Mesenchymal stem cell (in vitro differentiated cells and primary cell): ENCODE data around the gene OR4F6.
"Not testable (repeated sequence)": the region's sequence is repeated elsewhere in the genome, so short reads cannot be mapped to it uniquely, and the experiment has no call there.

Source experiments
- DNase-seq: peaks from one replicate; pipeline ENCODE4 v3.0.0-alpha.2; 2013
- H2AFZ ChIP-seq: one replicate; pipeline ENCODE4 v1.6.1; 2013; ENCODE audit warnings: low read depth, mild to moderate bottlenecking, control low read depth, inconsistent platforms, low read length, moderate library complexity
- H2AK5ac ChIP-seq: 2 replicates; pipeline ENCODE4 v1.6.1; 2013; ENCODE audit warnings: low read length, moderate library complexity, mild to moderate bottlenecking, inconsistent platforms; ENCODE audit not compliant: severe bottlenecking
- H2BK120ac ChIP-seq: one replicate; pipeline ENCODE4 v1.6.1; 2013; ENCODE audit warnings: low read depth, mild to moderate bottlenecking, inconsistent platforms, low read length, moderate library complexity
- H2BK12ac ChIP-seq, 2 experiments: one replicate each; pipeline ENCODE4 v1.6.1; 2013; ENCODE audit warnings: inconsistent platforms in 2 of 2, low read length in 2 of 2, mild to moderate bottlenecking in 2 of 2, moderate library complexity in 2 of 2, control low read depth in 1 of 2
- H2BK15ac ChIP-seq: one replicate; pipeline ENCODE4 v1.6.1; 2013; ENCODE audit warnings: mild to moderate bottlenecking, low read depth, inconsistent platforms; ENCODE audit not compliant: poor library complexity, severe bottlenecking
- H2BK5ac ChIP-seq: 2 replicates; pipeline ENCODE4 v1.6.1; 2013; ENCODE audit warnings: low read depth, mild to moderate bottlenecking, low read length, control low read depth, inconsistent platforms; ENCODE audit not compliant: poor library complexity, severe bottlenecking
- H3K14ac ChIP-seq, 2 experiments: one replicate each; pipeline ENCODE4 v1.6.1; 2013; ENCODE audit warnings: inconsistent platforms in 2 of 2, low read length in 2 of 2, control low read depth in 1 of 2, mild to moderate bottlenecking in 1 of 2, moderate library complexity in 1 of 2
- H3K18ac ChIP-seq, 2 experiments: one replicate each; pipeline ENCODE4 v1.6.1; 2013; ENCODE audit warnings: inconsistent platforms in 2 of 2, low read length in 2 of 2, control low read depth in 1 of 2, low read depth in 1 of 2, mild to moderate bottlenecking in 1 of 2
- H3K23ac ChIP-seq, 2 experiments: one replicate each; pipeline ENCODE4 v1.6.1; 2013; ENCODE audit warnings: inconsistent platforms in 2 of 2, low read length in 2 of 2, mild to moderate bottlenecking in 2 of 2, moderate library complexity in 2 of 2, control low read depth in 1 of 2
- H3K27ac ChIP-seq: 2 replicates; pipeline ENCODE4 v1.5.1; 2013; ENCODE audit warnings: mild to moderate bottlenecking, moderate library complexity, low read length, control low read depth, inconsistent platforms; ENCODE audit not compliant: poor library complexity, severe bottlenecking
- H3K27me3 ChIP-seq, 2 experiments: 2 replicates each; pipeline versions ENCODE4 v1.6.1 to v1.7.0; 2013; ENCODE audit warnings: low read length in 2 of 2, mild to moderate bottlenecking in 2 of 2, moderate library complexity in 2 of 2, control low read depth in 1 of 2, inconsistent platforms in 1 of 2; ENCODE audit not compliant: control insufficient read depth in 1 of 2, insufficient read depth in 1 of 2
- H3K36me3 ChIP-seq, 2 experiments: 2 replicates each; pipeline versions ENCODE4 v1.6.1 to v1.7.0; 2013; ENCODE audit warnings: low read length in 2 of 2, control low read depth in 1 of 2, inconsistent platforms in 1 of 2, low read depth in 1 of 2, mild to moderate bottlenecking in 1 of 2; ENCODE audit not compliant: insufficient read depth in 2 of 2, control insufficient read depth in 1 of 2
- H3K4ac ChIP-seq, 2 experiments: one replicate each; pipeline ENCODE4 v1.6.1; 2013; ENCODE audit warnings: inconsistent platforms in 2 of 2, low read length in 2 of 2, mild to moderate bottlenecking in 2 of 2, moderate library complexity in 2 of 2, control low read depth in 1 of 2, low read depth in 1 of 2
- H3K4me1 ChIP-seq: 2 replicates; pipeline ENCODE4 v1.6.1; 2013; ENCODE audit warnings: low read depth, low read length, control low read depth; ENCODE audit not compliant: control insufficient read depth, insufficient read depth
- H3K4me2 ChIP-seq: 2 replicates; pipeline ENCODE4 v1.6.1; 2013; ENCODE audit warnings: low read length, mild to moderate bottlenecking, inconsistent platforms; ENCODE audit not compliant: poor library complexity, severe bottlenecking
- H3K4me3 ChIP-seq, 2 experiments: 2 replicates each; pipeline versions ENCODE4 v1.5.1 to v1.7.0; 2013; ENCODE audit warnings: low read length in 2 of 2, mild to moderate bottlenecking in 2 of 2, control low read depth in 1 of 2, low read depth in 1 of 2; ENCODE audit not compliant: insufficient read depth in 1 of 2
- H3K79me1 ChIP-seq: replicated peaks from 2 replicates; pipeline ENCODE4 v1.6.1; 2013; ENCODE audit warnings: mild to moderate bottlenecking, control low read depth, low read length, inconsistent platforms; ENCODE audit not compliant: poor library complexity, severe bottlenecking
- H3K9ac ChIP-seq: 2 replicates; pipeline ENCODE4 v1.7.0; 2013; ENCODE audit warnings: mild to moderate bottlenecking, low read length, moderate library complexity
- H3K9me3 ChIP-seq: 2 replicates; pipeline ENCODE4 v1.7.0; 2013; ENCODE audit warnings: mild to moderate bottlenecking, low read length; ENCODE audit not compliant: control insufficient read depth
- H4K8ac ChIP-seq: one replicate; pipeline ENCODE4 v1.6.1; 2013; ENCODE audit warnings: inconsistent platforms, mild to moderate bottlenecking, low read length, moderate library complexity
- H4K91ac ChIP-seq: one replicate; pipeline ENCODE4 v1.6.1; 2013; ENCODE audit warnings: mild to moderate bottlenecking, low read length, inconsistent platforms
- WGBS: methylation state at CpG from one replicate; pipeline ENCODE4 v1.1.7; 2013; ENCODE audit warnings: mixed read lengths; 5-methylcytosine and 5-hydroxymethylcytosine counted together

OR4F6 gene

DNA sequence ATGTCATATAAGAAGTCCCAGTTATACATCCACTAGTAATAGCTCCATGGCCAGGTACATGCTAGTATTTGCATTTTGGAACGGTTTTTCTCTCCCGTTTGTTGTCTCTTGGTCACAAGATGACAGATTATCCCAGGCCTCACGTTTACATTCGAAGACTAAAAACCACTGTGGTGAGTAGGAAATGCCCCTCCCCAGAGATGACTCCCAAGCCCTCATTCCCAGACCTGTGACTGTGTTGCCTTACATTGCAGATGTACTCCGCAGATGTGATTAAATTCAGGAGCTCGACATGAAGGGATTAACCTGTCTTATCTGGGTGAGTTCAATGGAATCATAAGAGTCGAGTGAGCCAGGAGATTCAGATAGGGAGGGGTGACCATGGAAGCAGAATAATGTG is 9.3 kb upstream of the OR4F6 start:
- not testable (repeated sequence) for H3K79me1 ChIP-seq, H3K4me1 ChIP-seq, H2AFZ ChIP-seq, H2BK12ac ChIP-seq, H3K14ac ChIP-seq, H2BK120ac ChIP-seq, H2AK5ac ChIP-seq, H3K9me3 ChIP-seq, DNase-seq, H3K27me3 ChIP-seq, H3K27ac ChIP-seq, H3K4me3 ChIP-seq, H3K4me2 ChIP-seq, H4K91ac ChIP-seq, H3K36me3 ChIP-seq, H2BK15ac ChIP-seq, H3K18ac ChIP-seq, H3K23ac ChIP-seq, H4K8ac ChIP-seq, H3K4ac ChIP-seq, H2BK5ac ChIP-seq, H3K9ac ChIP-seq
- WGBS: 55% methylated on average over 7 of the region's 7 CpGs

DNA sequence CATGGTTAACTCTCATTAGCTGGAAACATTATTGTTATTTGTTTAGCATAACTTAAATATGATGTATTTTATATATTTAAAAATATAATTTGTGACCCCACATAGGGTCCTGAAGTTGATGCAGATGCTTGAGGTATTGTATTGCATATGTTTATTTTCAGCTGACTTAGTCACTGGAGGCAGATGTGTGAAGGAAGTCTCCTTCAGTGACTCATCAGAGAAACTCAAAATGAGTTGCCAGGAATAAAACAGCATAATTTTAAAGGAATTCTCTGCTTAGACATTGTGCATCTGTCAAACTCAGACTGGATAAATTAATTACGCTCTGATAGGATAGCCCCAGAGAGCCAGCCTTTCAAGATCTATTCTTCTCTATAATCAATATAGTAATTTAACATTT is 7.9 kb upstream of the OR4F6 start:
- Histone ChIP-seq H3K18ac (no peak overlapping the region), H2BK15ac (no peak overlapping the region), H3K4me2 (no peak overlapping the region), H2BK12ac (no peak overlapping the region), H3K4me3 (no peak overlapping the region), H3K4me1 (no peaks in the 10 kb centered on the region), H3K9ac (no peak overlapping the region), H2BK120ac (no peak overlapping the region), H3K79me1 (no peaks in the 10 kb centered on the region), H3K9me3 (no peaks in the 10 kb centered on the region), H3K27ac (peak overlapping the region; percentile 43), H3K14ac (no peak overlapping the region), H3K36me3 (no peaks in the 10 kb centered on the region), H3K27me3 (no peaks in the 10 kb centered on the region), H2AK5ac (no peak overlapping the region), H2BK5ac (no peak overlapping the region), H4K8ac (no peak overlapping the region), H4K91ac (no peak overlapping the region), H3K4ac (no peak overlapping the region), H3K23ac (no peak overlapping the region), H2AFZ (no peak overlapping the region)
- peak; percentile 73 for DNase-seq
- WGBS: 50% methylated on average over 1 of the region's 1 CpG

DNA sequence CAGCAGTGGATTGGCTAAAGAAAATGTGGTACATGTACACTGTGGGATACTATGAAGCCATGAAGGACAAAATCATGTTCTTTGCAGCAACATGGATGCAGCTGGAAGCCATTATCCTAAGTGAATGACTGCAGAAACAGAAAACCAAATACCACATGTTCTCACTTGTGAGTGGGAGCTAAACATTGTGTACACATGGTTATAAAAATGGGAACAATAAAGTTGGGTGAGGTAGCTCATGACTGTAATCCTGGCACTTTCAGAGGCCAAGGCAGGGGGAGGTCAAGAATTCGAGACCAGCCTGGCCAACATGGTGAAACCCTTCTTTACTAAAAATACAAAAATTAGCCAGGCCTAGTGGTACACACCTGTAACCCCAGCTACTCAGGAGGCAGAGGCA is 3.6 kb upstream of the OR4F6 start:
- no peak overlapping the region for H3K23ac ChIP-seq
- H2BK12ac ChIP-seq: no peak overlapping the region
- no peak overlapping the region for H2BK120ac ChIP-seq
- DNase-seq: no peak
- no peak overlapping the region for H2BK5ac ChIP-seq
- H2AK5ac ChIP-seq: no peak overlapping the region
- H4K8ac ChIP-seq: no peak overlapping the region
- H3K27ac ChIP-seq: no peak overlapping the region
- H3K9ac ChIP-seq: no peak overlapping the region
- no peak overlapping the region for H3K4ac ChIP-seq
- no peaks in the 10 kb centered on the region for H3K4me1 ChIP-seq
- no peak overlapping the region for H2BK15ac ChIP-seq
- no peak overlapping the region for H3K18ac ChIP-seq
- peaks cover 0 to 4% of the 10 kb centered on the region in 2 experiments for H3K27me3 ChIP-seq
- H3K9me3 ChIP-seq: no peaks in the 10 kb centered on the region
- H3K4me2 ChIP-seq: no peak overlapping the region
- no peaks in the 10 kb centered on the region for H3K79me1 ChIP-seq
- H2AFZ ChIP-seq: no peak overlapping the region
- H3K36me3 ChIP-seq: no peaks in the 10 kb centered on the region
- 29% methylated on average over 1 of the region's 1 CpG for WGBS
- no peak overlapping the region for H4K91ac ChIP-seq
- no peak overlapping the region for H3K14ac ChIP-seq
- no peak overlapping the region for H3K4me3 ChIP-seq

DNA sequence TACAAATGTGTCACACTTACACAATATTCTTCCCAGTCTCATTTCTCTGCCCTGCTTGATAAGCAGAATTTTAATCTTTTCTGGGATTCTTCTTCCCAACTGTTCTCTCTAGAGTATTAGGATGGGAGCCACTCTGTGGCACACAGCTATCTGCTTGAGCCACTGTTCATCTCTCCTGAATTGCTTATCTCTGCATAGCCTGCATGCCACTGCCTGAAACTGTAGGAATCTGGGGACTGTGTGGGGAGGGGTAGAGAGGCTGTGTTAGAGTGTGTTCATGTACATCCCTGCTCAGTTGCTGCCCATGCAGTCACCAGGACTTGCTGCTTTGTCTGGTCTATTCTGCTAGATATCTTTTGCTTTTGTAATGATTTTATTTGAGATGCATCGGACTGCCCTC is 2.3 kb upstream of the OR4F6 start:
- H2BK5ac ChIP-seq: no peak overlapping the region
- no peak overlapping the region for H3K27ac ChIP-seq
- H3K9ac ChIP-seq: no peak overlapping the region
- no peaks in the 10 kb centered on the region for H3K9me3 ChIP-seq
- H3K4me3 ChIP-seq: no peak overlapping the region
- no peak overlapping the region for H2AK5ac ChIP-seq
- H3K23ac ChIP-seq: no peak overlapping the region
- no peak overlapping the region for H4K91ac ChIP-seq
- H2BK120ac ChIP-seq: no peak overlapping the region
- H4K8ac ChIP-seq: no peak overlapping the region
- H3K27me3 ChIP-seq: peaks cover 0 to 4% of the 10 kb centered on the region in 2 experiments
- no peak for DNase-seq
- H3K36me3 ChIP-seq: no peaks in the 10 kb centered on the region
- H2BK15ac ChIP-seq: no peak overlapping the region
- WGBS: 83% methylated on average over 1 of the region's 1 CpG
- no peak overlapping the region for H2BK12ac ChIP-seq
- no peak overlapping the region for H3K4ac ChIP-seq
- H3K18ac ChIP-seq: no peak overlapping the region
- no peaks in the 10 kb centered on the region for H3K4me1 ChIP-seq
- no peak overlapping the region for H3K14ac ChIP-seq
- H2AFZ ChIP-seq: no peak overlapping the region
- H3K79me1 ChIP-seq: no peaks in the 10 kb centered on the region
- no peak overlapping the region for H3K4me2 ChIP-seq
